Bronchial epithelial cell (primary cell): ENCODE results near the gene HDAC9. TPM values are rescaled to one million over a fixed set of nuclear protein-coding genes. Genes with fewer than 3 reads are reported as not detected.
"Not testable (repeated sequence)": the region's sequence is repeated elsewhere in the genome, so short reads cannot be mapped to it uniquely, and the experiment has no call there.

Experiments used
- DNase-seq: peaks from one replicate; pipeline ENCODE4 v3.0.0-alpha.2; 2010; ENCODE audit warnings: low read depth
- FAIRE-seq: peaks from 2 replicates; lab custom pipeline; 2011; peaks lifted over from hg19 to GRCh38; lab: Jason Lieb, UNC
- H3K27me3 ChIP-seq: 2 replicates; pipeline ENCODE4 v1.5.1; 2011; ENCODE audit warnings: low read length; ENCODE audit not compliant: control insufficient read depth, insufficient read depth
- H3K36me3 ChIP-seq: 2 replicates; pipeline ENCODE4 v1.5.1; 2011; ENCODE audit warnings: low read length; ENCODE audit not compliant: control insufficient read depth, insufficient read depth
- H3K4me3 ChIP-seq: 2 replicates; pipeline ENCODE4 v1.5.1; 2011; ENCODE audit warnings: mild to moderate bottlenecking, low read depth, low read length, control low read depth
- CTCF ChIP-seq: IDR thresholded peaks from 2 replicates; pipeline ENCODE4 v1.5.1; 2011; ENCODE audit warnings: mild to moderate bottlenecking, moderate library complexity, low read length, control low read depth, inconsistent platforms; ENCODE audit not compliant: insufficient read depth, severe bottlenecking
- total RNA-seq: library from RNA; depleted of rRNA; stranded (reverse); fragments of >200 nt; gene quantifications from 2 replicates; pipeline ENCODE4 v1.2.1, GENCODE V29; 2014

HDAC9 gene
- total RNA-seq, 1 donor from 2014 or later = 12.1 TPM

DNA sequence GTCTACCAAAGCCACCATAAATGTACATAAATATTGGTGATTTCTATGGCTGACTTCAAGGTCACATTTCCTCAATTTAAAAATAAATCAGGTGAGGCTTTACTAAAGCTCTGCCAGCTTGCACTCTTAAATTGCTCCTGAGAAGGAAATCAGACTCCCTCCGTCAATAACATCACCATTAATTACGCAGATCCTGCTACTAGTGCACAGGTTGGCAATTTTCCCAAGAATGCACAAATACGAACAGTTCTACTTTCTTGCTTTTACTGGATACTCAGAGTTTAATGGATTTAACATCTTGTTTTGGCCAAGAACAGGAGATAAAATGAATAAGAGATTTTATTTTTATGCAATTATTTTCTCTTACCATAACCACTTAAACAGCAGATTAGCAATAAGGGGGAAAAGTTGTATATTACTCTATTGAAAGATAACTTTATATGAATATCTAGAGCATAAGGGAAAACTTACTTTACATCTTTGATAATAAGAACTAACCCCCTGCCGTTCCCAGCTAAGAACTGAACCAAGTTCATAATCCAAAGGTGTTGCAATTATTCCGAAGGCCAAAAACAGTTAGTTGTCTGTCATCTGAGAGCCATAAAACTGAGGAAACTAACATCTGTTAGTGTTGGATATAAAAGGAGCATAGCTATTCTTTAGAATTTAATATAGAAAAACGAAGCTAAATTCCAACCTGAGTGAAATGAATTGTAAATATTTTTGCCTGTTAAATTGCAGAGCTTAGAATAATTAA is 481.3 kb downstream of the HDAC9 start:
- TF ChIP-seq CTCF = no peak
- no peak for DNase-seq
- no peaks in the 10 kb centered on the region for H3K27me3 ChIP-seq
- H3K4me3 ChIP-seq = no peak overlapping the region
- no peak for FAIRE-seq
- no peaks in the 10 kb centered on the region for H3K36me3 ChIP-seq

DNA sequence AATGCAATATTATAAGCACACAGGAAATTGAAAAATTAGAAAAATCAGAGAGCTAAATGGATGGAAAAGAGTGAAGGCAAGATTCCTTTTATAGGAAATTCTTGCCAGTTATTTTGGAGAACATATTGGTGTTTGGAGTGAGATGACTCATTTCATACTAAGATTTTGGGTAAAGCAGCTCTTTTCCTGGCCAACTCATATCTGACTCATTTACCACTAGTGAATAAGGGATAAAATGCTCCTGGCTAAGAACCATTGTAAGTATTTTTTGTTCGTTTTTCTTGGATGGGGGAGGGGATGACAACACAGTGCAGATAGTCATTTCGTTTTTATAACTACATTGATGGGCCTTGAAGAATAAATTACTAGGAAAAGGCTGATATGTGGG is 482.6 kb downstream of the HDAC9 start:
- Histone ChIP-seq H3K27me3 (no peaks in the 10 kb centered on the region), H3K36me3 (no peaks in the 10 kb centered on the region), H3K4me3 (no peak overlapping the region)
- no peak for TF ChIP-seq CTCF
- DNase-seq (peak; percentile 94), FAIRE-seq (no peak)

DNA sequence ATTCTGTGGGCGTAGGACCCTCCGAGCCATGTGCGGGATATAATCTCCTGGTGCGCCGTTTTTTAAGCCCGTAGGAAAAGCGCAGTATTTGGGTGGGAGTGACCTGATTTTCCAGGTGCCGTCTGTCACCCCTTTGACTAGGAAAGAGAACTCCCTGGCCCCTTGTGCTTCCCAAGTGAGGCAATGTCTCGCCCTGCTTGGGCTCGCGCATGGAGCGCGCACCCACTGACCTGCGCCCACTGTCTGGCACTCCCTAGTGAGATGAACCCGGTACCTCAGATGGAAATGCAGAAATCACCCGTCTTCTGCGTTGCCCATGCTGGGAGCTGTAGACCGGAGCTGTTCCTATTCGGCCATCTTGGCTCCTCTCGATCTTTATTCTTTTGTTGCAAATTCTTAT is 495.2 kb downstream of the HDAC9 start:
- H3K27me3 ChIP-seq, H3K4me3 ChIP-seq, FAIRE-seq, H3K36me3 ChIP-seq, DNase-seq: not testable (repeated sequence)

- DNase-seq (no peak), FAIRE-seq (no peak)
- Histone ChIP-seq H3K27me3 (no peaks in the 10 kb centered on the region), H3K4me3 (no peak overlapping the region), H3K36me3 (no peaks in the 10 kb centered on the region)
- no peak for TF ChIP-seq CTCF
These were observed 498.6 kb downstream of the HDAC9 start for GRCh38 chr7:18993933-18994668.

GRCh38 chr7:18995270-18995671 is 499.7 kb downstream of the HDAC9 start:
- TF ChIP-seq CTCF = no peak
- no peak for DNase-seq
- H3K27me3 ChIP-seq = no peaks in the 10 kb centered on the region
- H3K36me3 ChIP-seq = no peaks in the 10 kb centered on the region
- FAIRE-seq = no peak
- no peak overlapping the region for H3K4me3 ChIP-seq

DNA sequence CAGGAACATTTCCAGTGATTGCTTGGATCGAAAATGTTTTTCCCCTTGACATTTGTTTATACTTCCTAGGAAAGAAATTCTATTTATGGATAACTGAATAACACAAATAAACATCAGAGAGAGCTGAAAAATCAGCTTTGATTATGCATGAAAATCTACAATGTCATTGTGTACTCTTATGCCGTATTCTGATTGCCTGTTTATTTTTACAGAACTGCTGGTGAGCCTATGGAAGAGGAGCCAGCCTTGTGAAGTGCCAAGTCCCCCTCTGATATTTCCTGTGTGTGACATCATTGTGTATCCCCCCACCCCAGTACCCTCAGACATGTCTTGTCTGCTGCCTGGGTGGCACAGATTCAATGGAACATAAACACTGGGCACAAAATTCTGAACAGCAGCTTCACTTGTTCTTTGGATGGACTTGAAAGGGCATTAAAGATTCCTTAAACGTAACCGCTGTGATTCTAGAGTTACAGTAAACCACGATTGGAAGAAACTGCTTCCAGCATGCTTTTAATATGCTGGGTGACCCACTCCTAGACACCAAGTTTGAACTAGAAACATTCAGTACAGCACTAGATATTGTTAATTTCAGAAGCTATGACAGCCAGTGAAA is 500.4 kb downstream of the HDAC9 start:
- Histone ChIP-seq H3K36me3 (no peaks in the 10 kb centered on the region), H3K4me3 (no peak overlapping the region), H3K27me3 (no peaks in the 10 kb centered on the region)
- TF ChIP-seq CTCF = no peak
- no peak for FAIRE-seq
- DNase-seq = no peak
